HCT116 (cell line): ENCODE data around the gene CCNL2. TPM values are rescaled to one million over a fixed set of nuclear protein-coding genes. Genes with fewer than 3 reads are reported as not detected.

Source experiments
- ATAC-seq: fragments of 200-7000 bp; cut with Tn5 transposase; 2 replicates; pipeline ENCODE4 v1.9.1; 2020; ENCODE audit warnings: mild to moderate bottlenecking, moderate library complexity
- BruUV-seq: library from RNA; stranded (reverse); fragments of 400-500 nt; replicated peaks from 2 replicates; lab custom pipeline; 2021; lab: Mats Ljungman, UMichigan
- CTCF ChIA-PET: fragments of 300-600 bp; sonication (Branson Sonifier 250); formaldehyde crosslinking; loops from one replicate; lab custom pipeline; 2021; ENCODE audit warnings: antibody characterized with exemption; lab: Charles Lee
- POLR2A ChIA-PET: fragments of 300-600, 350-600 bp; sonication (Branson Sonifier 250); formaldehyde crosslinking; loops from one replicate; lab custom pipeline; 2021; ENCODE audit warnings: antibody characterized with exemption; lab: Charles Lee
- RAD21 ChIA-PET, 2 experiments: fragments of 300-600 bp; sonication (Branson Sonifier 250); formaldehyde crosslinking; loops; one replicate each; lab custom pipeline; 2023; ENCODE audit warnings: low total read pairs in 2 of 2; ENCODE audit not compliant: uncharacterized antibody in 2 of 2, unreplicated experiment in 2 of 2, low non-redundant PET in 1 of 2; lab: Charles Lee
- DNase-seq: peaks from one replicate; pipeline ENCODE4 v3.0.0-alpha.2; 2010; ENCODE audit warnings: low read depth, low spot score
- H2AFZ ChIP-seq: fragments of 200-600 bp; shearing (Covaris generic), sonication (generic); 2 replicates; pipeline ENCODE4 v1.6.1; 2017; ENCODE audit warnings: low read depth, mixed run types, mixed read lengths, antibody characterized with exemption, low read length; ENCODE audit not compliant: poor library complexity, severe bottlenecking
- H3K27ac ChIP-seq: 2 replicates; pipeline ENCODE4 v1.5.1; 2012; ENCODE audit warnings: low read depth, low read length
- H3K27me3 ChIP-seq: fragments of 200-600 bp; sonication (generic); 2 replicates; pipeline ENCODE4 v1.6.1; 2016; ENCODE audit warnings: mixed run types, low read length, mixed read lengths; ENCODE audit not compliant: insufficient read depth
- H3K36me3 ChIP-seq, 2 experiments: fragments of 200-500 bp in 1 of 2; fragments of 200-600 bp in 1 of 2; sonication (Bioruptor generic) in 1 of 2; sonication (generic) in 1 of 2; 2 replicates each; pipeline versions ENCODE4 v1.5.1 to v1.6.1; 2014 to 2016; ENCODE audit warnings: low read length in 2 of 2, inconsistent platforms in 1 of 2, mixed read lengths in 1 of 2, mixed run types in 1 of 2; ENCODE audit not compliant: insufficient read depth in 2 of 2, control insufficient read depth in 1 of 2
- H3K4me1 ChIP-seq, 2 experiments: fragments of 200-600 bp in 1 of 2; sonication (generic) in 1 of 2; 2 replicates each; pipeline versions ENCODE4 v1.5.1 to v1.6.1; 2012 to 2017; ENCODE audit warnings: low read length in 2 of 2, inconsistent platforms in 1 of 2, mild to moderate bottlenecking in 1 of 2, mixed read lengths in 1 of 2, mixed run types in 1 of 2, moderate library complexity in 1 of 2; ENCODE audit not compliant: insufficient read depth in 2 of 2, control insufficient read depth in 1 of 2
- H3K4me2 ChIP-seq: fragments of 200-600 bp; sonication (generic); 2 replicates; pipeline ENCODE4 v1.6.1; 2017; ENCODE audit warnings: mixed run types, low read length, mixed read lengths
- H3K4me3 ChIP-seq, 2 experiments: fragments of 200-600 bp in 1 of 2; sonication (generic) in 1 of 2; replicated peaks in 1 of 2; 2 replicates each; pipeline ENCODE4 v1.5.1; 2011 to 2016; ENCODE audit warnings: low read length in 2 of 2, control low read depth in 1 of 2, low read depth in 1 of 2, mild to moderate bottlenecking in 1 of 2, mixed read lengths in 1 of 2, mixed run types in 1 of 2
- H3K79me2 ChIP-seq: fragments of 200-600 bp; sonication (generic); 2 replicates; pipeline ENCODE4 v1.6.1; 2017; ENCODE audit warnings: mild to moderate bottlenecking, mixed run types, low read length, moderate library complexity, mixed read lengths; ENCODE audit not compliant: insufficient read depth
- H3K9ac ChIP-seq: fragments of 200-600 bp; sonication (generic); 2 replicates; pipeline ENCODE4 v1.6.1; 2016; ENCODE audit warnings: low read length, mixed read lengths
- H3K9me2 ChIP-seq: fragments of 200-600 bp; sonication (generic), shearing (Covaris generic); 2 replicates; pipeline ENCODE4 v1.6.1; 2017; ENCODE audit warnings: mixed run types, mild to moderate bottlenecking, moderate library complexity; ENCODE audit not compliant: insufficient read depth
- H3K9me3 ChIP-seq, 2 experiments: fragments of 200-500 bp in 1 of 2; fragments of 200-600 bp in 1 of 2; sonication (Bioruptor generic) in 1 of 2; sonication (generic) in 1 of 2; 2 replicates each; pipeline ENCODE4 v1.6.1; 2014 to 2017; ENCODE audit warnings: low read length in 2 of 2, mixed read lengths in 2 of 2, inconsistent platforms in 1 of 2, low read depth in 1 of 2, mild to moderate bottlenecking in 1 of 2, mixed run types in 1 of 2, moderate library complexity in 1 of 2; ENCODE audit not compliant: control insufficient read depth in 1 of 2, insufficient read depth in 1 of 2
- H4K20me1 ChIP-seq: fragments of 200-600 bp; sonication (generic), shearing (Covaris generic); 2 replicates; pipeline ENCODE4 v1.6.1; 2017; ENCODE audit warnings: mixed run types, mild to moderate bottlenecking, moderate library complexity; ENCODE audit not compliant: insufficient read depth
- CEBPB ChIP-seq: IDR thresholded peaks from 2 replicates; pipeline ENCODE4 v1.6.1; 2012; ENCODE audit warnings: low read depth
- CTCF ChIP-seq, 3 experiments: fragments of 200-600 bp in 1 of 3; sonication (generic) in 1 of 3; IDR thresholded peaks in 2 of 3; conservative IDR thresholded peaks in 1 of 3; 2 replicates each; pipeline ENCODE4 v1.5.1; 2012 to 2017; ENCODE audit warnings: low read depth in 2 of 3, low read length in 2 of 3, antibody characterized with exemption in 1 of 3, borderline replicate concordance in 1 of 3, control low read depth in 1 of 3, mild to moderate bottlenecking in 1 of 3, mixed read lengths in 1 of 3, mixed run types in 1 of 3, moderate library complexity in 1 of 3; ENCODE audit not compliant: insufficient read depth in 1 of 3
- EGR1 ChIP-seq: IDR thresholded peaks from 2 replicates; pipeline ENCODE4 v1.6.1; 2012; ENCODE audit warnings: low read depth
- ELF1 ChIP-seq: IDR thresholded peaks from 2 replicates; pipeline ENCODE4 v1.6.1; 2012; ENCODE audit warnings: low read depth, borderline replicate concordance
- SP1 ChIP-seq: IDR thresholded peaks from 2 replicates; pipeline ENCODE4 v1.6.1; 2012; ENCODE audit warnings: low read depth
- SRF ChIP-seq: IDR thresholded peaks from 2 replicates; pipeline ENCODE4 v1.6.1; 2012; ENCODE audit warnings: low read depth
- TCF7L2 ChIP-seq: IDR thresholded peaks from 2 replicates; pipeline ENCODE4 v1.7.0; 2011; ENCODE audit warnings: borderline replicate concordance, inconsistent platforms; ENCODE audit not compliant: insufficient read depth, insufficient read length; ENCODE audit errors: extremely low read depth
- ZBTB33 ChIP-seq: IDR thresholded peaks from 2 replicates; pipeline ENCODE4 v1.6.1; 2011; ENCODE audit warnings: mild to moderate bottlenecking, low read length, moderate library complexity; ENCODE audit not compliant: insufficient replicate concordance; ENCODE audit errors: extremely low read depth
- intact Hi-C: fragments of 100-400 bp; cut with micrococcal nuclease; formaldehyde crosslinking; loops from 2 replicates; pipeline ENCODE4 v1.10.0; 2022
- total RNA-seq: library from RNA; stranded (reverse); gene quantifications from one replicate; pipeline ENCODE4 v1.2.1, GENCODE V29; 2021; ENCODE audit not compliant: unreplicated experiment

The CCNL2 gene
- total RNA-seq, 1 experiment from 2014 or later = 173 TPM

GRCh38 chr1:1365875-1366698 lies 33.0 kb downstream of the CCNL2 start:
- TF ChIP-seq ELF1 (no peak), CTCF (IDR thresholded peaks at IDR 0.05 in 2 of 3, conservative IDR thresholded peaks at IDR 0.05 in 1 of 3; ENCODE audit: borderline replicate concordance in 1 of 3, insufficient read depth in 1 of 3, low read depth in 2 of 3, low read length in 2 of 3) (no peak), SP1 (no peak), TCF7L2 (no peak), ZBTB33 (no peak), CEBPB (no peak), SRF (no peak), EGR1 (no peak)
- TF ChIP-seq, all 23 proteins: peak for 0
- Histone ChIP-seq H3K4me2 (no peak overlapping the region), H3K9ac (no peak overlapping the region), H3K27me3 (no peaks in the 10 kb centered on the region), H2AFZ (no peak overlapping the region), H3K4me3 (no peak overlapping the region), H3K27ac (no peak overlapping the region), H4K20me1 (no peaks in the 10 kb centered on the region), H3K36me3 (no peaks in the 10 kb centered on the region), H3K9me3 (peaks cover 0 to 16% of the 10 kb centered on the region in 2 experiments; a peak in 1 of 4 replicates), H3K79me2 (no peaks in the 10 kb centered on the region), H3K4me1 (peaks cover 7 to 19% of the 10 kb centered on the region in 2 experiments), H3K9me2 (0 out of 2 replicates have a peak, but pooled peaks cover 3% of the 10 kb centered on the region)
- no TSS peak for BruUV-seq
- RAD21 ChIA-PET = no interaction called here
- DNase-seq = no peak
- CTCF ChIA-PET = no interaction called here
- intact Hi-C loops = no loop called here
- POLR2A ChIA-PET = no interaction called here
- ATAC-seq = no peak
